ENCODE measurements around the gene COL5A3. TPM values are rescaled to one million over a fixed set of nuclear protein-coding genes. Genes with fewer than 3 reads are reported as not detected.

The COL5A3 gene
- total and polyA plus RNA-seq, 8 donors = 4.5 to 21.9 (median 6.3) TPM

DNA sequence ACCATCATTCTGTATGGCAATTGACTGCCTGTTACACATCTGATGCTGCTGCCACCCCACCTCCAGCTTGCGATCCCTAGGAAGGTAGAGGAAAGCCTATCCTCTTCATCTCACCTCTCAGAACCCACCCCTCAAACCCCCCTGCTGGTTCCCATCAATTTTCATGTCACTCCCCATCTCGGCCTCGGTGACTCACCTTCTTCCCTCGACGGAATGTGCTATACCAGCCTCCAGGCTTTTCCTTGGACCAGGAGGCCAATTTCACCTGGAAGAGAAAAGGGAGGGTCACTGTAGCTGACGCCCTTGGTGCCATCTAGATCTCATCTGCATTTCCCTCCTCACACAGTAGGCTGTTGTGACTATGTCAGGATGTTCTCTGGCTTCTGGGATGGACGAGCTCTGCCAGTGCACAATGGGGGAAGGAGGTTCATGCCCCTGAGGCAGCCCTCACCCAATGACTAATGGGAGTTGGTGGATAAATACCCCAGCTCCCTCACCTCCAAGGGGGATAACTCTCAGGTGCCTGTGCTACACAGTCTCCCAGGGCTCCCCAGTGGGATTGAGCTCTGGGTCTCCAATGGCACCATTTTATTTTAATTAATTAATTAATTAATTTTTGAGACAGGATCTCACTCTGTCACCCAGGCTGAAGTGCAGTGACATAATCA lies 47.5 kb downstream of the COL5A3 start:
- no peak for DNase-seq
- Histone ChIP-seq H3K4me3 (no peak overlapping the region), H3K27ac (no peak overlapping the region), H3K4me1 (no peaks in the 10 kb centered on the region), H3K27me3 (peaks cover 0 to 83% of the 10 kb centered on the region in 2 donors), H3K36me3 (no peaks in the 10 kb centered on the region), H3K9me3 (no peaks in the 10 kb centered on the region)
- no peak for ATAC-seq
- TF ChIP-seq, protein P1, sequence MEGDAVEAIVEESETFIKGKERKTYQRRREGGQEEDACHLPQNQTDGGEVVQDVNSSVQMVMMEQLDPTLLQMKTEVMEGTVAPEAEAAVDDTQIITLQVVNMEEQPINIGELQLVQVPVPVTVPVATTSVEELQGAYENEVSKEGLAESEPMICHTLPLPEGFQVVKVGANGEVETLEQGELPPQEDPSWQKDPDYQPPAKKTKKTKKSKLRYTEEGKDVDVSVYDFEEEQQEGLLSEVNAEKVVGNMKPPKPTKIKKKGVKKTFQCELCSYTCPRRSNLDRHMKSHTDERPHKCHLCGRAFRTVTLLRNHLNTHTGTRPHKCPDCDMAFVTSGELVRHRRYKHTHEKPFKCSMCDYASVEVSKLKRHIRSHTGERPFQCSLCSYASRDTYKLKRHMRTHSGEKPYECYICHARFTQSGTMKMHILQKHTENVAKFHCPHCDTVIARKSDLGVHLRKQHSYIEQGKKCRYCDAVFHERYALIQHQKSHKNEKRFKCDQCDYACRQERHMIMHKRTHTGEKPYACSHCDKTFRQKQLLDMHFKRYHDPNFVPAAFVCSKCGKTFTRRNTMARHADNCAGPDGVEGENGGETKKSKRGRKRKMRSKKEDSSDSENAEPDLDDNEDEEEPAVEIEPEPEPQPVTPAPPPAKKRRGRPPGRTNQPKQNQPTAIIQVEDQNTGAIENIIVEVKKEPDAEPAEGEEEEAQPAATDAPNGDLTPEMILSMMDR (IDR thresholded peaks at IDR 0.05) = no peak
- intact Hi-C loops (cut with DNase I) = no loop called here

GRCh38 chr19:9961103-9961502 lies 49.2 kb downstream of the COL5A3 start:
- no peaks in the 10 kb centered on the region for H3K4me1 ChIP-seq
- intact Hi-C loops (cut with DNase I) = no loop called here
- H3K9me3 ChIP-seq = no peaks in the 10 kb centered on the region
- DNase-seq (no peak), ATAC-seq (no peak)
- TF ChIP-seq, protein P1 (IDR thresholded peaks at IDR 0.05) = no peak
- H3K36me3 ChIP-seq = no peaks in the 10 kb centered on the region
- no peak overlapping the region for H3K27ac ChIP-seq
- no peak overlapping the region for H3K4me3 ChIP-seq
- peaks cover 0 to 78% of the 10 kb centered on the region in 2 donors for H3K27me3 ChIP-seq

GRCh38 chr19:9958379-9958821 lies 51.9 kb downstream of the COL5A3 start:
- ATAC-seq (no peak), DNase-seq (no peak)
- H3K9me3 ChIP-seq = no peaks in the 10 kb centered on the region
- intact Hi-C loops (cut with DNase I) = no loop called here
- no peak overlapping the region for H3K4me3 ChIP-seq
- H3K36me3 ChIP-seq = no peaks in the 10 kb centered on the region
- H3K27me3 ChIP-seq = peaks cover 0 to 55% of the 10 kb centered on the region in 2 donors
- no peak overlapping the region for H3K27ac ChIP-seq
- TF ChIP-seq, protein P1 (IDR thresholded peaks at IDR 0.05) = no peak
- no peaks in the 10 kb centered on the region for H3K4me1 ChIP-seq

GRCh38 chr19:9956956-9957355 lies 53.3 kb downstream of the COL5A3 start:
- ATAC-seq (no peak), DNase-seq (no peak)
- H3K27me3 ChIP-seq = peaks cover 0 to 42% of the 10 kb centered on the region in 2 donors
- intact Hi-C loops (cut with DNase I) = no loop called here
- H3K27ac ChIP-seq = no peak overlapping the region
- H3K4me3 ChIP-seq = no peak overlapping the region
- H3K4me1 ChIP-seq = no peaks in the 10 kb centered on the region
- no peaks in the 10 kb centered on the region for H3K9me3 ChIP-seq
- TF ChIP-seq, protein P1 (IDR thresholded peaks at IDR 0.05) = no peak
- H3K36me3 ChIP-seq = no peaks in the 10 kb centered on the region

- no peak overlapping the region for H3K27ac ChIP-seq
- H3K27me3 ChIP-seq = peaks cover 0 to 16% of the 10 kb centered on the region in 2 donors
- TF ChIP-seq, protein P1 (IDR thresholded peaks at IDR 0.05) = no peak
- ATAC-seq (no peak), DNase-seq (no peak)
- intact Hi-C loops (cut with DNase I) = no loop called here
- H3K9me3 ChIP-seq = no peaks in the 10 kb centered on the region
- H3K4me1 ChIP-seq = no peaks in the 10 kb centered on the region
- H3K36me3 ChIP-seq = no peaks in the 10 kb centered on the region
- H3K4me3 ChIP-seq = no peak overlapping the region
Measured at GRCh38 chr19:9953802-9954542, 56.3 kb downstream of the COL5A3 start.

All from left lung (tissue), 10 donors.